HG03457 (cell line): ENCODE measurements around the gene EPS8L3.

Experiments
- ATAC-seq: cut with Tn5 transposase; IDR thresholded peaks from one replicate; pipeline ENCODE4 v1.9.1; 2021; ENCODE audit warnings: moderate number of reproducible peaks; ENCODE audit not compliant: unreplicated experiment

The EPS8L3 gene

DNA sequence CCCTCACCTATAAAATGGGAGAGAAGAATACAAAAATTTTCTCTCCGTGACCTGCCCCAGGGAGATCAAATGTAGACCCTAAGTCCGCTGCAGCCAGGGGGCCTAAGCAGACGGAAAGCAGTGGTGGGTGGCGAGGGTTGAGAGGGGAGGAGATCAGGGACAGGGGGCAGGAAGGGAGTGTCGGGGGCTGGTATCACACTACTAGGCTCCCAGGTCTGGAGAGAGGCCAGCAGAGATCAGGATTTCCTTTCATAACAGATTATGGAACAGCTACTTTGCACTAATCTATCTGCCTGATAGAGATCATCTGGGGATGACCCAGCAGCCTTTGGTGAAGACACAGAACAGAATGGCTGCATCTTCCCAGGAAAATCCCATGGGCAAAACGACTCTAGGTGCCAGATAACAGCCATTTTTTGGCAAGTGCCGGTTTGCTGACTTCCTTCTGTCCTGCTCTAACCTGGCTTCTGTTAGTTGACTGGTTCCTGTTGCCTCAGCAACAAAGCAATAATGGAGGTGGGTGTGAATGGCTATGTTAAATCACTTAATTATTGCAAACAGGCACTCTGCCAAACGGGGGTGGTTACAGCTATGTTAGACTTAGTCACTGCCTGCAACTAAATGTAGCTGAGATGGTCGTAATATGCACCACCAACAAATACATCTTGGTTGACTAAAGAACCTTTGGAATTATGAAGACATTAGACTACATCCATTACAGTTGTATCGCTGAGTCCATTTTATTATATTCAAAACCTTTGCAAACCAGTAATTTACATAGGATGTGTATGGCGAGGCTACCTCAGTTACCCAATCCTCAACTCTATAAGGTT, 30.0 kb upstream of the EPS8L3 start:
- no peak for ATAC-seq

DNA sequence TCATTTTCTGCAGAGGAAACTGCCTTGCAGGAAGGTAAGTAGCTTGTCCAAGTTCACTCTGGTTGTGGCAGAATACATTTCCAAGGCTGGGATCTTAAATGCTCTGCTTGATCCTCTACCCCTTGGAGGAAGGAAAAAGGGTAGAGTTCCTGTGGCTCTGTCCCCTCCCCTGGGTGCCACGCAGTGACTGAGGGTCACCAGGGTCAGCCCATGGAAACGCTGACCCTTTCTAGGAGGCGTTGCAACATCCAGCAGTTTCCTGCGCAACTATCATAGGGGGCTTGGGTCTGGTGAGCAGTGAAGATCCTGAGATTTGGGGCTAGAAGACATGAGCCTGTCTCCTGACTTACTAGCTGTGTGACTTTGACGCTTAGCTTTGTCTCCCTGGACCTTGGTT, 29.4 kb upstream of the EPS8L3 start:
- ATAC-seq = no peak

DNA sequence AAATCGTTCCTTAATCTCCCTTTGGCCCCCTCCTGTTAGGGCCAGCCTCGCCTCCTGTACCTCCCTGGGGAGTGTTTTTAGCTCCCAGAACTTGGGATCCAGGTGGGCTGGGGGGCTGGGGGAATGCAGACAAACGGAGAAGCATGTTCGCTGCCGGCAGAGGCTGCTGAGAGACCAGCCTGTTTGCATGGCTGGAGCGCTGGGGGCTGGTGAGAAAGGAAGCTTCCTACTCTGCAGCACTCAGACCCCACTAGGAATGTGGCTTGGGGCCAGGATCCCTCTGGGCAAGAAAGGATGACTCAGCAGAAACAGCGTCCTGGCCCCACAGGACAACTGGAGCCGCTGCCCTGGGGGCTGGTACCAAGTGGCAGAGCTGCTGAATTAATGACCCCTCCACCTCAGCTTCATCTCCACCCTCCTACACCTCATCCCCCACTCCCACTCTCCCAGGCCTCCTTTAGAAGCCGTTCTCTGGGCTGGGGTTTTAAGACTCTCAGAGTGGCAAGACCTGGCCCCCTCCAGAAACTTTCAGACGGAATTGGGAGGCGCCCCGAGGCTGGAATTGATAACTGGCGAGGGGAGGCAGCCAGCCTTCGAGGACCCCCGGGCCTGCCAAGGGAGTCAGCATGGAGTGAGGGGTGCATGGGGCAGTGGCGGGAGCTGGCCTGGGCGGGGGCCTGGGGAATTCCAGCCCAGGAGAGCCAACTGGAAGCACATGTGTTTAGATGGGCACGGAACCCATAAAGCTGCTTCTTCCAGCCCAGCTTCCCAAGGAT, 28.5 kb upstream of the EPS8L3 start:
- ATAC-seq = no peak

DNA sequence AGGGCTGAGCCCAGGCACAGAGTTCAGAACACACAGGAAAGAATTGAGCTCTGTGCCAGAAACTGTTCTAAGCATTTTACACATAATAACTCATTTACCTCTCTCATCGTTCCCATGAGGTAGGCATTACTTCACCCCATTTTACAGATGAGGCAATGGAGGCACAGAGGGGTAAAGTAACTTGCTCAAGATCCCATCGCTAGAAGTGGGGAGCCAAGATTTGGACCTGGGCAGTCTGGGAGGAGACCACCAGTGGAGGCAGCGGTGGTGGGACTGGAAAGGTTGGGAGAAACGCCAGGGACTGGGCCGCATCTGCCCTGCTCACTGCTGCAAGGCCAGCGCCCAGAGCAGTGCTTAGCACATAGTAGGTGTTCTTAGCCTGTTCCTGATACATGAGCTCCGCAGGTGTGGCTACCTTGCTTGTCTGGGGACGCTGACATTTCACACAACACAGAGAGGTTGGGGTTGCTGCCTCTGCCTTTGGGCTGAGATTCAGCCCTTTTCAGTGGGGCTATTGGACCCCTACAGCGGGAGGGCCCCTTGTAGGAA, 27.8 kb upstream of the EPS8L3 start:
- no peak for ATAC-seq

DNA sequence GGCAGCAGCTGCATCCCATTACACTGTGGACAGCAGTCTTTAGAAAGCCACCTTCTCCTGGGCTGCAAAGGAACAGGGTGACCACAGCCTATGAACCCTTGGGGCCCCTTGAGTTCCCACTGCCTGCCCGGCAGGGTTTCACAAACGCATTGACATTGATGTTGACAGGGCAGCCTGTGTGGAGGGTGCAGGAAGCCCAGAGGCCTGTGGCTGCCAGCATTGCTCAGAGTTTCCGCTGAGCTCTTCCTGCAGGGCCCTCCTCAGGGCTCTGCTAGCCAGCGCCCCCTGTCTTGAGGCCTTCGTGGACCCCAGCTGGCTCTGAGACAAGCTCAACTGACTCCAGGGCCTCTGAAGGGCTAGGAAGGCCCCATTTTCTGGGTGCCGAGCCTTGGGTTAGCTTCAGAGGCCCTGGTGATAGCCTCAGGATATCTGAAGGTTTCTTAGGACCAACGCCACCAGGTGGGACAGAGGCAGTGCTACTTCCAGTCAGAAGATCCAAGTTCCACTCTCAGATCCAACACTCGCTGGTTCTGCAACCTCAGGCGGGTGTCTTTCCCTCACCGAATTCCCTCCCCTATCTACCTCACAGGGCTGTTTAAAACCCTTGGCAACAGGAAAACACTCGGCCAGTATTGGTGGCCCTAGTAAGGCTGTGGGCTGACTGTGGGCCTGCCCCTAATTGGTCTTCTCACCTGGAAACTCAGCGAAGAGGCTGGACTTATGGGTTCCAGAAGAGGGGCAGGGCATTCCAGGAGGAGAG, 27.2 kb upstream of the EPS8L3 start:
- no peak for ATAC-seq

DNA sequence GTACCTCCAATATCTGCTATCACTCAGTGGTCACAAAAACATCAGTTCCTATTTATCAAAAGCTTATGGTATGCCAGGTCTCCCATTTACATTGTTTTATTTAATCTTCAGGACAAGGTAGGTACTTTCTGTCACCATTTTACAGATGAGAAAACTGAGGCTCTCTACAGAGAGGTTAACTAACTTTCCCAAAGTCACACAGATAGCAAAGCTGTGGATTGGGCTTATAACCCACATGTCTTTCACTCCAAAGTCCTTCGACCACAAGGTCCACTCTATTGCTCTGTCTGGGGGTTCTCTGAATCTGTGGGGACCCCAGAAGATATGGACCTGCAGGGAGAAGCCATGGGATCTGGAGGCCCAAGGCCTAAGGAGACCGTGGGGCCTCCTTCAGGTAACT, 26.6 kb upstream of the EPS8L3 start:
- ATAC-seq = no peak

DNA sequence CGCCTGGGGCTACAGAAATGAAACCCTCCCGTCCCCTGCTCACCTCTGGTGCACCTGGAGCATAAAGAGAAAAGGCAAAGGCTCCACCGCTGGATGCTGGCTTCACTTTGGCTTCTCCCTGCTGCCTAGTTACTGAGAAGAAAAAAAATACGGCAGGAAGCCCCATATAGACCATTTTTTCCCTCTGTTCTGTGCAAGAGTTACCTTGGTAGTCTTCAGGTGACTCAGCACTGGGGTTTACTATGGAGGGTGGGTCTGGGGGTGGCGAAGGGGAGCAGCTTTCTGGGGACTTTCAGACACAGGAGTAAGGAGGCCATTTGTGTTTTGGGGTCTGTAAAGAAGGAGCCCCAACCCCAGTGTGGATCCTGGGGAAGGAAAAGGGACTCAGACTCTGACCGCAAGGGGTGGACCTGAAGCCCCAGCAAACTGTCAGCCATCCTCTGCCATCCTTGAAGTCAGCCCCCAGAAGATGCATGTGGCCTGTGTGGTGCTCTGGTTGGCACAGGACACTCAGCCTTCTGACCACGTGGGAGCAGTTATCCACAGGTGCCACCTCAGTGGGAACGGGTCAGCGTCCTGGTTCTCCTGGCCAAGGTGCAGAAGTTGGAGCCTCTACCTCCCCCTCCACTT, 25.9 kb upstream of the EPS8L3 start:
- no peak for ATAC-seq

DNA sequence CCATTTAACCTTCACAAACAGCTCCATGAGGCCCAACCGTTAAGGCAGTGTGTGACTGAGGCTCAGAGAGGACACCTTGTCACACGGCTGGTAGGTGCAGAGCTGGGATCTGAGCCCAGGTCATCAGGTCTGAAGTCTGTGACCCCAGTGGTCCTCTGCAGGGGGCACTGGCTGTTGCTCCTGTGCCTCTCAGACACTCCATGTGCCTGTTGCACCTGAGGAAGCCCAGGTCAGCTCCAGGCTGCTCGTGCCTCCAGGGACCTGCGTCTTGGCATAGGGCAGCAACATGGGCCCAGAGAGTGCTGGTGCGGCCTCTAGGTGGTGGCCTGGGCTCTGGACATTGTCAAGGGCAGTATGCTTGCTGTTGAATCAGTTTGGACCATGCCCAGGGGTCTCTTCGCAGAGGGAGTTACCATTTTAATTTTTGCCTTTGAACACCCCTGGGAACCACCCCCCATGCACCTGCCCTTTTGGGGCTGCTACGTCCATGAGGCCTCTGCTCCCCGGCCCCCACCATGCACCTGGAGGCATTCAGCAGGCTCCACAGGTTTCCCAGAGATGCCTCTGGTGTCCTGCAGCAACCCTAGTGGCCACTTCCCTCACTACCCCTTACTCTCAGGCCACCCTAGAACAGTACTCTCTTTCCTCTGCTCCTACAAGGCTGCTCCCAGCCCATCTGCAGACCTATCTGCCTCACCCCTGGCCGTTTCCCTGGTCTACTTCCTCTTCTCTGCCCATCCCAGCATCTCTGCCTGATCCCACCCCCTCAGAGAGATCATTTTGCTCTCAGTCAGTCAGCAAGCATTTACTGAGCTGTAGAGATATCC, 25.2 kb upstream of the EPS8L3 start:
- ATAC-seq = no peak

DNA sequence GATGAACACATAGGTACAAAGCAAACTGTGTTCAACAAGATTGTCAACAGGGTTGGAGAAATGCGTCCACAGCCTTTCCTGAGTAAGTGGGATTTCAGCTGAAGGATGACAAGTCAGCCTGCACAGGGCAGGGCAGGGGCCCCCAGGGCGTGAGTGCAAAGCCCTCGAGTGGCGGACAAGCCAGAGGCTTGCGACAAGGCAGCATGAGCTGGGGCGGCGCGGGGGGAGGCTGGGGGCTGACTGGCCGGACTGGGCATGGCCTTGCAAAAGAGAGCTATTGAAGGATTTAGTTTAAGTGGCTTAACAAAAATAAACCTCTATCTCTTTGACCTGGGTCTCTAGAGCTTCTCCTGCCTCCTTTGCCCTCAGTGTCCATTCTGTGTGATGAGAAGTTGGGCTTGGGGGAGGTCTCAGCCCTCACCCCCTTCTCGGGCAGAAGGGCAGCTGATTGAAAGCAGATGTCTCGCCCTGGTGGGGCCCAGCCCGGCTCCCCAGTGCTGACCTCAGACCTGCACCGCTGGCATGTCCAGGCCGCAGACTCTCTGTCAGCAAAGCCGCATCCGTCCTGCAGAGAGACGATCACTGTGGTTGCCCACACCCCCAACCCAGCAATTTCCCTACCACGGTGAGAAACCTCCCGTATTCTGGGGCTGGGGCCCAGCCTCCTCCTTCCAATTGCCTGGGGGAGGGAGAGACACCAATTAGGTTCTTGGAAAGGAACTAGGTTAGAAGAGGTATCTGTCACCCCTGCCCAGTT, 24.3 kb upstream of the EPS8L3 start:
- ATAC-seq = no peak

DNA sequence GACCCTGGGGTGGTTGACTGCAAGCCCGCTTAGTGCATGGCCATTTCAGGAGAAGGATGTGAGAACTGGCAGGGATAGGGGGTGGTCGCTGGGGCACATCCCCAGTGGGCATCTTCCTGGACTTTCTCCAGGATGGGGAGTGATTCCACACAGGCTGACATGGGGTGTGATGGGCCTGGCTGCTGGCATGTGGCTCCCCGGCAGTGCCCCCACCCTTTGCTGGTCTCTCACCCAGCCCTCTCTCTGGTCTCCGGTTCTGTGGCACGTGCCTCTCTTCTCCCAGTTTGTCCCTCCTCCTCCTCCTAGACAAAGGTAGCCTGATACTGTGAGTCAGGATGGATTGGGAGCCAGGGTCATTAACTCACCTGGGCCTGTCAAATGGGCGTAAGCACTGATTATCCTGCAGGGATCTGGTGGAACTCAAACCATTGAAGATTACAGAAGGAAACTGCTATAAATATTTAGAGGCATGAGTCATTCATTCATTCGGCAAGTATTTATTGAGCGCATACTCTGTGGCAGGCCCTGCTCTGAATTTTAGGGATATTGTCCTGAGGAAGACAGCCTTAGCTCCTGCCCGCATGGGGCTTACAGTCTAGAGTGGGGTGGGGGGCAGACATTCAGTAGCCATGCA, 23.6 kb upstream of the EPS8L3 start:
- no peak for ATAC-seq

DNA sequence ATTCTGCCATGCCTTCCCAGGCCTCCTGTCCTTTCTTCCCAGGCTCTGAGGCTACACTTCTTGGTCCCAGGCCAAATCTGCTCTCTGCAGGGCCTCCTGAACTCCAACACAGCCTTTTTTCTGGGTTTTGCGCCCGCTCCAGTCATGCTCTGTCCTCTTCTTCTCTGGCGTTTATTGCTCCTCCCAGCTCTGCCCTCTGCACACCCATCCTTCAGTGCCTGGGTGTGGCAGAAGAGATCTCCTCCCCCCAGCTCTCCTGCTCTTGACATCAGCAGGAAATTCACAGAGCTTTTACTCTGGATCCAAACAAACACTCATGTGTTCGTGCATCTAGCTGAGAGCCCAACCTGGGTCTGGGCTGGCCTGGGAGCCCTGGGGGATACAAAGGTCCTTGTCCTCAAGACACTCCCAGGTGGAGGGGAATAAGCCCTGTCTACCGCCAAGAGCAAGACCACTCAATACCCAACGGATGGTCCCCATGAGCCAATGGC, 22.9 kb upstream of the EPS8L3 start:
- ATAC-seq = no peak

DNA sequence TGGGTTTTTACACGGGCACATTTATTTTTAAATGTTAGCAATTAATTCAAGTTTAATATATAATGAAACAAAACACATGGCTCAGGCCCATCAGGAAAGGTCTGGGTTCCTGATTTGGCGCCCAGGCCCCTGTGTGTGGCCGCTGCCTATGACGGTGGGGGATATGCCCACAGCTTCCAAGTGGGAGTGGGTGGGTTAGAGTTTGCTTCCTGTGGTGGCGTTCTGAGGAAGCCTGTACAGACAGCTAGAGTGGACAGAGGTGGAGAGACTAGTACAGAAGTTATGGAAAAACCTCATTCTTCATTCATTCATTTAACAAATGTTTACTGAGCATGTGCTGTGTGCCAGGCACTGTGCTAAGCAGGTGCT, 22.4 kb upstream of the EPS8L3 start:
- ATAC-seq = no peak

DNA sequence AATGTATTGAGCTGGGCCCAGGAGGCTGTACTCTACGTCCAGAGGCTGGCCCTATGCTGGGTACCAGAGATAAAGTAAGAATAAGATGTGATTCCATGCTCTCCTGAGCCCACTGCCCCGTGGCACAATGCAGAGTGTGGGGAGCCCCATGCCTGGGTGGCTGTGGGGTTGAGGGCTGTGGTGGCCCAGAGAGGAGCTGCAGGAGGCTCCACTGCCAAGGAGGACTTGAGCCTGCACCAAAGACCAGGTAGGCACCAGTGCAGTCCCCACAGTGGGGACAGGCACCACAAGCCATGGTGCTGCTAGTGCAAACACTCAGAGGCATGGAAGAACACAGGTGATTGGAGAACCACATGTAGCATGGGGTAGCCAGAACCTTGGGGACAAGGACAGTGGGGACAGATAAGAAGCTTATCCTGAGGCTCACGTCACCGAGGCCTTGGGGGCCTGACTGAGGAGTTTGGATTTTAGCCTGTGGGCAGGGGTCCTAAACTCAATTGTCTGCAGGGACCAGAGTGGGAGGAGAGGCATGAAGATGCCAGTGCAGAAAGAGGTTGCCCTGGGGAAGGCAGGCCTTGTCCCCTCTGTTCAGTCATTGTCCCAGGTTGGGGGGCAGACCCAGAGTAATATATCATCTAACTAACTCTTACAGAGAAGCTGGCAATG, 21.9 kb upstream of the EPS8L3 start:
- ATAC-seq = no peak

DNA sequence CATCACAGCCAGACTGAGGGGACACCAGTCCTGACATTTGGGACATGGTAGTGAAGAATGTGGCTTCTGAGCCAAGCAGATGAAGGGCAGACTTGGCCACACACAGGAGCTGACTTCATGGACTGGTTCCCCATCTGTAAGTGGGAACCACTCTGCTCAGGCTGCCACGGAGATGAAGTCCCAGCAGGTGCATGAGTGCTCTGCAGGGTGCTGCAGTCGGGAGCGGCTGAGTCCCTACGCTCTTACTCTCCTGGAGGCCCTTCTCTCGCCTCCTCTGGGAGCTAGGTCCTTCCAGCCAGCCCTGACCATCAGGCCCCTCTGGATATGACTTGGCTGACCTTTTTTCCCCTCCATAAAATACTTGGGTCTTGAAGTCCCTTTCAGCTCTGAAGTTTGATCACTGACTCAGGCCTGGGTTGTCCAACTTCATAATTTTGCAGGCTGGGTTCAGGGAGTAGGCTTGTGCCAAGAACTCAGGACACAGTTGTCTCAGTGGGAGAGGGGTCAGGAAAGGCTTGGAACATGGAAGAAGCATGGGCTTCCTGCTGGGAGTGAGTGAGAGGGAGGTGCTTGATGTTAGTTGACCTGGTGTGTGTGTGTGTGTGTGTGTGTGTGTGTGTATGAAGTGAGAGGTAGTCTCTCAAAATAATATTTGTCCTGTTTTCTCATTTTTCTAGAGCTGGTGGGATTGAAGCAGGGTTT, 21.0 kb upstream of the EPS8L3 start:
- ATAC-seq = no peak

DNA sequence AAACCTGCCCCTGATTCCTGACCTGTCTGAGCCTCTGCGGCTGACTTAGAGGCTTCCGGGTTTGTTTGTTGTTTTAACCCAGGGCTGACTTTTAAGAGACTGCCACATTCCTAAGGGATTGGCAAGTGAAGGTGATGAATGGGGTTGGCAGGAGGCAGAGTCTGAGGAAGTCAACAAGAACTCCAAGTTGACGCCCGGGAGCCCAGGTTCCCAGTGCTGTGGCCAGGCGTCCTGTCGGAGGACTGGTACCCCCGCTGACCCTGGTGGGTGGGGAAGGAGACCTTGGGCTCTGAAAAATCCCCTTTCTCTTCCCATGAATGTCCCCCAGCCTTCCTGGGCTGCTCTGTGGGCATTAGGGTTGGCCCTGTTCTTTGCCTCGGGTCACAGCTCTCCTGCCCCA, 19.7 kb upstream of the EPS8L3 start:
- no peak for ATAC-seq

DNA sequence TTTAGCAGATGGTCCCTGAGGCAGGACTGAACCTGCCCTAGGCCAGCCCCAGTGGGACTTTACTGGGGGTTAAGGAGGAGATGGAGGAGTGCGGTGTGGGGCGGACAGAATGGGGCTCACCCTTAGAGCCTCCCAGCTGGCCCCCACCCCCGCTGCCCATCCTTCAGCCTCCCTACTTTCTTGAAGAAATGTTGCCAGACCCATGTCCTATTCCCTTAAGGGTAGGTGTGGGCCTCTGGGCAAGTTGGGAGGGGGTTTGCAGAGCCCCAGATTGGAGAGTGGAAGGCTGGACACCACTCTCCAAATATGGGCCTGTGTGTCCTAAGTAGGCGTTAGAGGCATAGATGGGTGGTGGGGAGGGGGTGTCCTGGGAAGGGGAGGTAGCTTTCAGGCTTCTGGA, 19.2 kb upstream of the EPS8L3 start:
- no peak for ATAC-seq

DNA sequence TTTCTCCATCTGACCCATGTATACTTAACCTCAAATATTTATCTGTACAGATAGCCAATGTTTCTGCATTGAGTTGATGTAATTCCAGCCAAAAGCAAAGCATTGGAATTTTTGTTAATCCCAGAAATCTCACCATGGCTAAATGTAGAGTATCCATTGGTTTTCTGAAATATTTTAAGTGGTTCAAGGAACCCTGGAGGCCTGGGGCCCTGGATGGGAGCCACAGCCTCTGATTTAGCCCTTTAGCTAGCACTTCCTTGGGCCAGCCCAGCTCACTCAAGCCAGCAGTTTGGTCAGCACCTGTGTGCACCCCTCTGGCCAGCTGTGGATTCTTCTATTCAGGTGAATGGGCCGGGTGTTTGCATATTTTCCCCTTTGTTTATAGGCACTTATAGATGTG, 18.8 kb upstream of the EPS8L3 start:
- no peak for ATAC-seq

DNA sequence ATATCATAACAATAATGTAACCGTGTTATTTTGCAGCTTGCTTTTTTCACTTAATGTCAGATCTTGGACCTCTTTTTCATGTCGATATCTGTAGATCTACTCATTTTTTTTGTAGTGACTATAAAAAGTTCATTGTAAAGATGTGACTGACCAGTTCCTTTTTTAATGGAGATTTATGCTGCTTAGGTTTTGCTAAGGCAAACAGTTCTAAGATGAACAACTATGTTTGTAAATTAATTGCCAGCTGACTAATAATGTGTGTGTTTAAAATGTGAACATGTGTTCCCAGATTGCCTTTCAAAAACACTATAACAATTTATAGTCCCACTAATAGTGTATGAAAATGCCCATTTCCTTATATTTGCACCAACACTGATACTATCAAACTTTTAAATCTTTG, 18.1 kb upstream of the EPS8L3 start:
- no peak for ATAC-seq
